ENCODE results near the gene COQ10B. TPM values are rescaled to one million over a fixed set of nuclear protein-coding genes. Genes with fewer than 3 reads are reported as not detected.
"Not testable (repeated sequence)": the region's sequence is repeated elsewhere in the genome, so short reads cannot be mapped to it uniquely, and the experiment has no call there.

Gene COQ10B
- total and polyA plus RNA-seq, 2 experiments from 2014 or later = 40.4 to 57.7 TPM

GRCh38 chr2:197437380-197437779 lies 16.0 kb upstream of the COQ10B start:
- no peak for DNase-seq
- H3K27me3 ChIP-seq (replicated peaks; ENCODE audit: insufficient read depth) = no peaks in the 10 kb centered on the region
- peaks cover 37% of the 10 kb centered on the region for H3K79me2 ChIP-seq (ENCODE audit: insufficient read depth)
- H3K9me3 ChIP-seq (ENCODE audit: low read depth) = no peaks in the 10 kb centered on the region
- in situ Hi-C loops (cut with MboI) = no loop called here
- no peak overlapping the region for H3K4me2 ChIP-seq (ENCODE audit: unreplicated experiment)
- TF ChIP-seq EZH2 (IDR thresholded peaks at IDR 0.05; ENCODE audit: insufficient read depth, poor library complexity, severe bottlenecking) = no peak
- no peak for TF ChIP-seq EZH2phosphoT487 (IDR thresholded peaks at IDR 0.05; ENCODE audit: insufficient read depth, low read depth)
- no peak overlapping the region for H2AFZ ChIP-seq
- peaks cover 14% of the 10 kb centered on the region for H3K4me1 ChIP-seq (ENCODE audit: insufficient read depth)
- H3K27ac ChIP-seq = no peak overlapping the region
- no peaks in the 10 kb centered on the region for H3K36me3 ChIP-seq (ENCODE audit: low read depth)
- H4K20me1 ChIP-seq (ENCODE audit: insufficient read depth) = peaks cover 10% of the 10 kb centered on the region; the same call in 1 of the 2 replicates
- H3K9me2 ChIP-seq (ENCODE audit: insufficient read depth) = no peaks in the 10 kb centered on the region
- H3K4me3 ChIP-seq = no peak overlapping the region
- H3F3A ChIP-seq (ENCODE audit: insufficient read depth) = peaks cover 18% of the 10 kb centered on the region; the same call in 1 of the 2 replicates
- WGBS, 2 experiments (ENCODE audit: low coverage in 1 of 2, low lambda C conversion rate in 2 of 2, missing lambda C conversion rate in 2 of 2) = 92 to 95% methylated on average over 2 of the region's 2 CpGs
- H3K9ac ChIP-seq = no peak overlapping the region

DNA sequence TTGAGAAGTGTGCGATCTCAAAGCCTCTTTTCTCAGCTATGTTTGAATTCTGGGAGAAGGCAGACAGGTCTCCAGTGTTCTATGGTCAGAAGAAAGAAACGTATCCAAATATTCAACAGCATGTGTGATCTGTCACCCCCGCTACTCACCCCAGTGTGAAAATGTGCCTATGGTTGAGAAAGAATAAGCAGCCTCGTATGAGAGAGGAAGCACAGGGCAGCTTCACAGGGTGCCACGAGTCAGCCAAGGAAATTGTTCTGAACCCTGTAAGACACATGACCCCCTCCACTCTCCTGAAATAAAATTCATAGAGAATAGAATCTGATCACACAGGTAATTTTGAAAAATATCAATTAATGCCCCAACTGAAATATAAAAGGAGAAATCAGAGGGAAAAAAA lies 10.5 kb upstream of the COQ10B start:
- no peak for DNase-seq
- Histone ChIP-seq H3K4me3 (no peak overlapping the region), H2AFZ (no peak overlapping the region), H3F3A (ENCODE audit: insufficient read depth) (no peaks in the 10 kb centered on the region), H3K9ac (no peak overlapping the region), H3K79me2 (ENCODE audit: insufficient read depth) (no peaks in the 10 kb centered on the region), H3K9me3 (ENCODE audit: low read depth) (no peaks in the 10 kb centered on the region), H3K36me3 (ENCODE audit: low read depth) (no peaks in the 10 kb centered on the region), H3K4me2 (ENCODE audit: unreplicated experiment) (no peak overlapping the region), H3K27me3 (replicated peaks; ENCODE audit: insufficient read depth) (no peaks in the 10 kb centered on the region), H3K27ac (no peak overlapping the region), H3K4me1 (ENCODE audit: insufficient read depth) (no peaks in the 10 kb centered on the region), H4K20me1 (ENCODE audit: insufficient read depth) (no peaks in the 10 kb centered on the region), H3K9me2 (ENCODE audit: insufficient read depth) (no peaks in the 10 kb centered on the region)
- WGBS, 2 experiments (ENCODE audit: low coverage in 1 of 2, low lambda C conversion rate in 2 of 2, missing lambda C conversion rate in 2 of 2) = 59 to 63% methylated on average over 5 of the region's 5 CpGs
- in situ Hi-C loops (cut with MboI) = no loop called here
- no peak for TF ChIP-seq EZH2phosphoT487 (IDR thresholded peaks at IDR 0.05; ENCODE audit: insufficient read depth, low read depth)
- no peak for TF ChIP-seq EZH2 (IDR thresholded peaks at IDR 0.05; ENCODE audit: insufficient read depth, poor library complexity, severe bottlenecking)

- H4K20me1 ChIP-seq (ENCODE audit: insufficient read depth) = no peaks in the 10 kb centered on the region
- no peak overlapping the region for H2AFZ ChIP-seq
Observed at GRCh38 chr2:197445746-197446145, 7.6 kb upstream of the COQ10B start.

GRCh38 chr2:197446844-197447243 lies 6.5 kb upstream of the COQ10B start:
- DNase-seq = no peak
- H4K20me1 ChIP-seq (ENCODE audit: insufficient read depth) = no peaks in the 10 kb centered on the region
- no peaks in the 10 kb centered on the region for H3K9me3 ChIP-seq (ENCODE audit: low read depth)
- no peak overlapping the region for H3K4me2 ChIP-seq (ENCODE audit: unreplicated experiment)
- no peaks in the 10 kb centered on the region for H3K4me1 ChIP-seq (ENCODE audit: insufficient read depth)
- H3F3A ChIP-seq (ENCODE audit: insufficient read depth) = no peaks in the 10 kb centered on the region
- no peaks in the 10 kb centered on the region for H3K79me2 ChIP-seq (ENCODE audit: insufficient read depth)
- no peaks in the 10 kb centered on the region for H3K27me3 ChIP-seq (replicated peaks; ENCODE audit: insufficient read depth)
- in situ Hi-C loops (cut with MboI) = no loop called here
- H3K27ac ChIP-seq = no peak overlapping the region
- H3K4me3 ChIP-seq = no peak overlapping the region
- H2AFZ ChIP-seq = no peak overlapping the region
- no peak overlapping the region for H3K9ac ChIP-seq
- H3K36me3 ChIP-seq (ENCODE audit: low read depth) = no peaks in the 10 kb centered on the region
- TF ChIP-seq EZH2phosphoT487 (IDR thresholded peaks at IDR 0.05; ENCODE audit: insufficient read depth, low read depth) (no peak), EZH2 (IDR thresholded peaks at IDR 0.05; ENCODE audit: insufficient read depth, poor library complexity, severe bottlenecking) (no peak)
- H3K9me2 ChIP-seq (ENCODE audit: insufficient read depth) = no peaks in the 10 kb centered on the region

More at GRCh38 chr2:197445746-197446145, 7.6 kb upstream of the COQ10B start:
- Histone ChIP-seq H3K9ac (no peak overlapping the region), H3K27me3 (replicated peaks; ENCODE audit: insufficient read depth) (no peaks in the 10 kb centered on the region), H3K79me2 (ENCODE audit: insufficient read depth) (no peaks in the 10 kb centered on the region), H3K4me2 (ENCODE audit: unreplicated experiment) (no peak overlapping the region), H3K27ac (no peak overlapping the region), H3K9me3 (ENCODE audit: low read depth) (no peaks in the 10 kb centered on the region), H3F3A (ENCODE audit: insufficient read depth) (no peaks in the 10 kb centered on the region), H3K4me1 (ENCODE audit: insufficient read depth) (no peaks in the 10 kb centered on the region), H3K9me2 (ENCODE audit: insufficient read depth) (no peaks in the 10 kb centered on the region), H3K36me3 (ENCODE audit: low read depth) (no peaks in the 10 kb centered on the region), H3K4me3 (no peak overlapping the region)
- in situ Hi-C loops (cut with MboI) = no loop called here
- DNase-seq = no peak
- TF ChIP-seq EZH2phosphoT487 (IDR thresholded peaks at IDR 0.05; ENCODE audit: insufficient read depth, low read depth) (no peak), EZH2 (IDR thresholded peaks at IDR 0.05; ENCODE audit: insufficient read depth, poor library complexity, severe bottlenecking) (no peak)
- WGBS, 2 experiments (ENCODE audit: low coverage in 1 of 2, low lambda C conversion rate in 2 of 2, missing lambda C conversion rate in 2 of 2) = 86 to 90% methylated on average over 1 of the region's 1 CpG

DNA sequence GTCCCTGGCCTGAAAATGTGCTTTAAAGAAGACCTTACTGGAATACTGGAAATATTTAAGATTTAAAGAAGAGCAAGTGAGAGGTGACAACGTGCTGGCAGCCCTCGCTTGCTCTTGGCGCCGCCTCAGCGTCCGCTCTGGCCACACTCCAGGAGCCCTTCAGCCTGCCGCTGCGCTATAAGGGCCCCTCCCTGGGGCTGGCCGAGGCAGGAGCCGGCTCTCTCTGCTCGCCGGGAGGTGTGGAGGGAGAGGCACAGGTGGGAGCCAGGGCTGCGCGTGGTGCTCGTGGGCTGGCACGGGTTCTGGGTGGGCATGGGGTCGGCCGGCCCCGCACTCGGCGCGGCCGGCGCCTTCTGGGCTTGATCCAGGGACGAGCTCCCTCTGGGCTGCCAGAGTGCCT lies 2.9 kb upstream of the COQ10B start:
- Histone ChIP-seq H3K4me1 (ENCODE audit: insufficient read depth) (peaks cover 15% of the 10 kb centered on the region), H3F3A (ENCODE audit: insufficient read depth) (peaks cover 13% of the 10 kb centered on the region), H3K36me3 (ENCODE audit: low read depth) (no peaks in the 10 kb centered on the region), H3K27ac (no peak overlapping the region), H3K4me2 (ENCODE audit: unreplicated experiment) (no peak overlapping the region), H3K79me2 (ENCODE audit: insufficient read depth) (peaks cover 16% of the 10 kb centered on the region), H4K20me1 (ENCODE audit: insufficient read depth) (0 out of 2 replicates have a peak, but pooled peaks cover 10% of the 10 kb centered on the region), H3K9me2 (ENCODE audit: insufficient read depth) (no peaks in the 10 kb centered on the region), H3K9me3 (ENCODE audit: low read depth) (no peaks in the 10 kb centered on the region), H3K4me3 (no peak overlapping the region), H2AFZ (no peak overlapping the region), H3K9ac (no peak overlapping the region), H3K27me3 (replicated peaks; ENCODE audit: insufficient read depth) (no peaks in the 10 kb centered on the region)
- in situ Hi-C loops (cut with MboI) = no loop called here
- WGBS, 2 experiments (ENCODE audit: low coverage in 1 of 2, low lambda C conversion rate in 2 of 2, missing lambda C conversion rate in 2 of 2) = 84 to 89% methylated on average over 23 to 25 of the region's 25 CpGs
- TF ChIP-seq EZH2phosphoT487 (IDR thresholded peaks at IDR 0.05; ENCODE audit: insufficient read depth, low read depth) (no peak), EZH2 (IDR thresholded peaks at IDR 0.05; ENCODE audit: insufficient read depth, poor library complexity, severe bottlenecking) (no peak)
- no peak for DNase-seq

DNA sequence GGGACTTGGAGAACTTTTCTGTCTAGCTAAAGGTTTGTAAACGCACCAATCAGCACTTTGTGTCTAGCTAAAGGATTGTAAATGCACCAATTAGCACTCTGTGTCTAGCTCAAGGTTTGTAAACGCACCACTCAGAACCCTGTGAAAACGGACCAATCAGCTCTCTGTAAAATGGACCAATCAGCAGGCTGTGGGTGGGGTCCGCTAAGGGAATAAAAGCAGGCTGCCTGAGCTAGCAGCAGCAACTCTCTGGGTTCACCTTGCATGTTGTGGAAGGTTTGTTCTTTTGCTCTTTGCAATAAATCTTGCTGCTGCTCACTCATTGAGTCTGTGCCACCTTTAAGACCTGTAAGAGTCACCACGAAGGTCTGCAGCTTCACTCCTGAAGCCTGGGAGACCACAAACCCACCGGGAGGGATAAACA lies 2.4 kb upstream of the COQ10B start:
- H3K79me2 ChIP-seq (ENCODE audit: insufficient read depth) = peaks cover 21% of the 10 kb centered on the region
- H3K27me3 ChIP-seq (replicated peaks; ENCODE audit: insufficient read depth); H3K9me2 ChIP-seq (ENCODE audit: insufficient read depth); H3K4me2 ChIP-seq (ENCODE audit: unreplicated experiment); DNase-seq; H3K4me3 ChIP-seq; H3K36me3 ChIP-seq (ENCODE audit: low read depth); H3K9ac ChIP-seq; H3K27ac ChIP-seq; in situ Hi-C loops (cut with MboI); H3K9me3 ChIP-seq (ENCODE audit: low read depth): not testable (repeated sequence)
- peak overlapping the region; percentile 25; the same call in 1 of the 2 replicates for H2AFZ ChIP-seq
- H4K20me1 ChIP-seq (ENCODE audit: insufficient read depth) = 0 out of 2 replicates have a peak, but pooled peaks cover 13% of the 10 kb centered on the region
- 64 to 66% methylated on average over 6 of the region's 6 CpGs for WGBS, 2 experiments (ENCODE audit: low coverage in 1 of 2, low lambda C conversion rate in 2 of 2, missing lambda C conversion rate in 2 of 2)
- peaks cover 13% of the 10 kb centered on the region for H3F3A ChIP-seq (ENCODE audit: insufficient read depth)
- H3K4me1 ChIP-seq (ENCODE audit: insufficient read depth) = peaks cover 17% of the 10 kb centered on the region

All from GM23248 (cell line).